LNCAP (cell line): ENCODE results near the gene LRRC28.

Source experiments
- TF ChIP-seq, protein P1 (sequence below): fragments of 450-650 bp; IDR thresholded peaks from 2 replicates; pipeline ENCODE4 v1.5.1; 2017; ENCODE audit warnings: mild to moderate bottlenecking

The LRRC28 gene

GRCh38 chr15:99333981-99334380, 82.7 kb downstream of the LRRC28 start:
- TF ChIP-seq, protein P1, sequence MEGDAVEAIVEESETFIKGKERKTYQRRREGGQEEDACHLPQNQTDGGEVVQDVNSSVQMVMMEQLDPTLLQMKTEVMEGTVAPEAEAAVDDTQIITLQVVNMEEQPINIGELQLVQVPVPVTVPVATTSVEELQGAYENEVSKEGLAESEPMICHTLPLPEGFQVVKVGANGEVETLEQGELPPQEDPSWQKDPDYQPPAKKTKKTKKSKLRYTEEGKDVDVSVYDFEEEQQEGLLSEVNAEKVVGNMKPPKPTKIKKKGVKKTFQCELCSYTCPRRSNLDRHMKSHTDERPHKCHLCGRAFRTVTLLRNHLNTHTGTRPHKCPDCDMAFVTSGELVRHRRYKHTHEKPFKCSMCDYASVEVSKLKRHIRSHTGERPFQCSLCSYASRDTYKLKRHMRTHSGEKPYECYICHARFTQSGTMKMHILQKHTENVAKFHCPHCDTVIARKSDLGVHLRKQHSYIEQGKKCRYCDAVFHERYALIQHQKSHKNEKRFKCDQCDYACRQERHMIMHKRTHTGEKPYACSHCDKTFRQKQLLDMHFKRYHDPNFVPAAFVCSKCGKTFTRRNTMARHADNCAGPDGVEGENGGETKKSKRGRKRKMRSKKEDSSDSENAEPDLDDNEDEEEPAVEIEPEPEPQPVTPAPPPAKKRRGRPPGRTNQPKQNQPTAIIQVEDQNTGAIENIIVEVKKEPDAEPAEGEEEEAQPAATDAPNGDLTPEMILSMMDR, result no peak

DNA sequence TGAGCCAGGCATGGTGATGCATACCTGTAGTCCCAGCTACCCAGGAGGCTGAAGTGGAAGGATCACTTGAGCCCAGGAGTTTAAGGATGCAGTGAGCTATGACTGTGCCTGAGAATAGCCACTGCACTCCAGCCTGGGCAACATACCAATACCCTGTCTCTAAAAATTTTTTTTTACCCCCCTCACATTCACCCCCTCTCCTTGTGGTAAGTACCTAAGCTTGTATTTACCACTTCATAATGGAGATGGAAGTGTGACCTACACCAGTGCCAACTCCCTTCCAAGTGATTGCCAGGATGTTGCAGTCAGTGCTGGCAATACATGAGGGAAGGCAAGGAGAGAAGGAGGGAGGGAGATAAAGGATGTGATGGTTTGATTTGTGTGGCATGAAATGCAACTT, 84.2 kb downstream of the LRRC28 start:
- TF ChIP-seq, protein P1, result no peak

DNA sequence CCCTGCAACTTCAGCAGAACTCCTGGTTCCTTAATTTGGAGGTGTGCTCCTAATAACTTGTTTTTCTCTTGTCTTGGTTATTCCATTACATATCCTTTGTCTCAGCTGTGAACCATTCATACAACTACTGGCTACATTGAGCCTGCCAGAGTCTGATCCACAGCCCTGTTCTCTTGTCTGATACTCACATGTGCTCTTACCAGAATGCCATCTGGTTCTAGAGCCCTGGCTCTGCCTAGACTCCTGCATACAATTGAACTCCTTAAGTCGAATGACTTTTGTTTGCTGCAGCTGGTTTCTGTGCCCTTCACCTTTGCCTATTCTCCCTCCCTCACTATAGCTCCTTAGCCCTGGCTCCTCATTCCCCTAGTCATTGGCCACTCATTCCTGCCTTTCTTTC, 85.5 kb downstream of the LRRC28 start:
- TF ChIP-seq, protein P1, result no peak

- TF ChIP-seq, protein P1, result no peak
Measured at GRCh38 chr15:99340347-99340746, 89.1 kb downstream of the LRRC28 start.

DNA sequence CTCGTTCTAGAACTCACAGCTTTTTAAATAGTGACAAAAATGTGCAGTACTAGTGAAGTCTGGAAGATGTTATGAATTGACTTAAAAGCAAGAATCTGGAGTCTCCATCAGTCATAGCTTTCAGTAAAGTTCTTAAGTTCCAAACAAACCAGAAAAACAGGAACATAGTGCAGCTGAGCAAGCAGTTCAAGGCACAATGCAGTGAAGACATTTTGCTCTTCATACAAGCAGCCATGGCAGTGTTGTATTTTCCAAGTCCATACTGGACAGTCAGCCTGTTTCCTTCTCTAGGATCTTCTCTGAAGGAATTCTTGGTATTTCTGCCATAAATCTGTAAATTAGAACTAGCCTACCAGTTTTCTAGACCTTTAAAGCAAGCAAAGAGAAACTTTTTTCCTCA, 90.5 kb downstream of the LRRC28 start:
- TF ChIP-seq, protein P1, result no peak

DNA sequence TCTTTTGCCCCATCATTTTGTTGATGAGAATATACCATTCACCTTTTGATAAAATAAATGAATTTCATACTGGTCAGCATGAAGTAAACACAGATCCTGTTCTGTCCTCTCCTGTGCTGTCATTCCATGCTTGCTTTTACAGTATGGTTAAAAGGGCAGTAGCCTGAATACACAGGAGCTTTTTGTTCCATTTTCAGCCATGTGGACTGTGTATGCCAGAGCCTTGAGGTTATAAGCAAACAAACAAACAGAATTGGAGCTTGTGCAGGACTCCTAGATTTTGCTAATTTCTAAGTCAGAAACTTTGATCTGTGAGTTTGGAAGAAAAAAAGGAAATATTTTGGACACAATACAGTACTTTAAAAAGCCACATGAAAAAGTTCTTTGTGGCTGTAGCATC, 91.9 kb downstream of the LRRC28 start:
- TF ChIP-seq, protein P1, result no peak

DNA sequence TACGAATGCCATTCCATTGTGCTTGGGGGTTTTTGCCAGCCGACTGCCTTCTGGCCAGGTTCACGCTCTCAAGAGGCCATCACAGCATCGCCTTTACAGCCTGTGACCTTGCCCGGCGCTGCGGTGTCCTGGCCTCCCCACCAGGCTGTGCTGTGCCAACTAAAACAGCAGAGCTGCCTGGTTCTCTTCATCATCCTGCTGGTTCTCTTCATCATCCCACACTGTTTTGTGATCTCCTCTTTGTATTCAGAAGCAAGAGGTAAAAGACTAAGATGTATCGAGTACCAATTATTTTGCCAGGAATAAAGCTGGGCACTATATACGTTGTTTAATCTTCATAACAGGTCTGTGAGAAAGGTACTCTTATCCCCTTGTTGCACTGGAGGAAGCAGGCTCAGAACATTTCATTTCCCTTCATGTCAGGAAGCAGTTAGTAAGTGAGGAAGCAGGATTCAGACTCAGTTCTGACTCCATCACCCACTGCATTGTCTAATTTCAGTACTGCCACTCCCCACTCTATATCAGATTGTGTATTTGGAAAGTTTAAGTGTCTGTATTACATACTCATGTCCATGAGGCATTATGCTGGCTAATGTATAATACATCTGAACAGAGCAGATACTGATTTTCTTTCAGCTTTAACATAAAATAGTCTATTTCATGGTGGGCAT, 92.7 kb downstream of the LRRC28 start:
- TF ChIP-seq, protein P1, result no peak

GRCh38 chr15:99344639-99345038, 93.4 kb downstream of the LRRC28 start:
- TF ChIP-seq, protein P1, result no peak
